Spleen (tissue), 7 donors: Measurements from ENCODE around the gene TMEM270.

Source experiments
- POLR2A ChIP-seq, 3 donors: fragments of 450-650 bp; IDR thresholded peaks; one replicate each; pipeline ENCODE4 v1.5.1; 2017; ENCODE audit warnings: antibody characterized with exemption in 3 of 3, mild to moderate bottlenecking in 1 of 3
- POLR2AphosphoS5 ChIP-seq, 3 donors: sonication (generic); formaldehyde crosslinking; IDR thresholded peaks; one replicate each; pipeline ENCODE4 v1.5.1; 2017; ENCODE audit warnings: antibody characterized with exemption in 3 of 3
- TF ChIP-seq, protein P1 (sequence below), 11 experiments: fragments of 200-600 bp in 7 of 11; fragments of 450-650 bp in 4 of 11; sonication (generic) in 4 of 11; IDR thresholded peaks in 8 of 11; conservative IDR thresholded peaks in 3 of 11; 1 replicate in 7 of 11; 2 replicates in 4 of 11; pipeline versions ENCODE4 v1.4.0 to v1.8.0; 2016 to 2021; ENCODE audit warnings: antibody characterized with exemption in 11 of 11, inconsistent platforms in 4 of 11, mild to moderate bottlenecking in 1 of 11
- donor health status: DM: no; HTN: no; CAD: no; lungs with moderate emphysema.
- donor health status: DM: no; HTN: no; CAD: no.
- donor health status: DM: no; HTN: no; CAD: no.

DNA sequence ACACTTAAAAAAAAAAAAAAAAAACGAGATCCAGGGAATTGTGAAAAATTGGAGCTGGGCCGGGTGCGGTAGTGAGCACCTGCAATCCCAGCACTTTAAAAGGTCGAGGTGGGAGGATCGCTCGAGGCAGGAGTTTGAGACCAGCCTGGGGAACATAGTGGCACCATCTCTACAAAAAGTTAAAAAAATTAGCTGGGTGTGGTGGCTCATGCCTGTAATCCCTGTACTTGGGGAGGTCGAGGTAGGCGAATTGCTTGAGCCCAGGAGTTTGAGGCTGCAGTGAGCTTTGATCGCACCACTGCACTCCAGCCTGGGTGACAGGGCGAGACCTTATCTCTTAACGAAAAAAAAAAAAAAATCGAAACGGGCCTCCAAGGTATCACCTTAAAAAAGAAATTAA lies 28.2 kb upstream of the TMEM270 start:
- TF ChIP-seq, protein P1, sequence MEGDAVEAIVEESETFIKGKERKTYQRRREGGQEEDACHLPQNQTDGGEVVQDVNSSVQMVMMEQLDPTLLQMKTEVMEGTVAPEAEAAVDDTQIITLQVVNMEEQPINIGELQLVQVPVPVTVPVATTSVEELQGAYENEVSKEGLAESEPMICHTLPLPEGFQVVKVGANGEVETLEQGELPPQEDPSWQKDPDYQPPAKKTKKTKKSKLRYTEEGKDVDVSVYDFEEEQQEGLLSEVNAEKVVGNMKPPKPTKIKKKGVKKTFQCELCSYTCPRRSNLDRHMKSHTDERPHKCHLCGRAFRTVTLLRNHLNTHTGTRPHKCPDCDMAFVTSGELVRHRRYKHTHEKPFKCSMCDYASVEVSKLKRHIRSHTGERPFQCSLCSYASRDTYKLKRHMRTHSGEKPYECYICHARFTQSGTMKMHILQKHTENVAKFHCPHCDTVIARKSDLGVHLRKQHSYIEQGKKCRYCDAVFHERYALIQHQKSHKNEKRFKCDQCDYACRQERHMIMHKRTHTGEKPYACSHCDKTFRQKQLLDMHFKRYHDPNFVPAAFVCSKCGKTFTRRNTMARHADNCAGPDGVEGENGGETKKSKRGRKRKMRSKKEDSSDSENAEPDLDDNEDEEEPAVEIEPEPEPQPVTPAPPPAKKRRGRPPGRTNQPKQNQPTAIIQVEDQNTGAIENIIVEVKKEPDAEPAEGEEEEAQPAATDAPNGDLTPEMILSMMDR (IDR thresholded peaks at IDR 0.05 in 8 of 11, conservative IDR thresholded peaks at IDR 0.05 in 3 of 11) = no peak
- no peak for TF ChIP-seq POLR2A (IDR thresholded peaks at IDR 0.05)
- no peak for TF ChIP-seq POLR2AphosphoS5 (IDR thresholded peaks at IDR 0.05)
